Posterior cingulate gyrus (tissue), 11 donors: ENCODE data around the gene WDR53.
"Not testable (repeated sequence)": the region's sequence is repeated elsewhere in the genome, so short reads cannot be mapped to it uniquely, and the experiment has no call there.

Source experiments
- DNase-seq, 10 donors: peaks; one replicate each; pipeline versions ENCODE4 v3.0.0 to v3.0.0-alpha.2; 2020 to 2021; ENCODE audit warnings: mixed read lengths in 3 of 10
- intact Hi-C: fragments of 100-400 bp; cut with DNase I; formaldehyde crosslinking; loops from one replicate; pipeline ENCODE4 v1.15.1; 2023

Gene WDR53

GRCh38 chr3:196521291-196521690 is 47.1 kb downstream of the WDR53 start:
- DNase-seq, intact Hi-C loops: not testable (repeated sequence)

GRCh38 chr3:196519718-196520082 is 48.7 kb downstream of the WDR53 start:
- DNase-seq: no peak
- intact Hi-C loops: no loop called here

- DNase-seq: peak in 3 of 10 donors; percentile 13 to 54 (median 27)
- intact Hi-C loops: no loop called here
Observed at GRCh38 chr3:196518966-196519717, 49.2 kb downstream of the WDR53 start.

- intact Hi-C loops: no loop called here
- no peak for DNase-seq
Observed at GRCh38 chr3:196517919-196518318, 50.4 kb downstream of the WDR53 start.

GRCh38 chr3:196517162-196517800 is 51.1 kb downstream of the WDR53 start:
- DNase-seq: no peak
- intact Hi-C loops: no loop called here

GRCh38 chr3:196514913-196515621 is 53.3 kb downstream of the WDR53 start, which contains the start of gene SMCO1:
SMCO1 (minus strand) TSS chr3:196515346; CDS start chr3:196515209, 137 bp downstream.
- intact Hi-C loops: no loop called here
- DNase-seq: no peak

GRCh38 chr3:196514350-196514716 is 54.0 kb downstream of the WDR53 start:
- no peak for DNase-seq
- intact Hi-C loops: no loop called here

- intact Hi-C loops: no loop called here
- DNase-seq: no peak
Observed at GRCh38 chr3:196513697-196514349, 54.5 kb downstream of the WDR53 start.

- DNase-seq, intact Hi-C loops: not testable (repeated sequence)
Observed at GRCh38 chr3:196511646-196512425, 56.5 kb downstream of the WDR53 start.

GRCh38 chr3:196511108-196511507 is 57.2 kb downstream of the WDR53 start:
- intact Hi-C loops, DNase-seq: not testable (repeated sequence)

GRCh38 chr3:196506687-196507086 is 61.7 kb downstream of the WDR53 start:
- intact Hi-C loops: loop anchor here (10.0 kb wide), 1 partner anchor 252 kb away; no protein-coding TSS in a partner anchor
- no peak for DNase-seq

GRCh38 chr3:196504556-196504955 is 63.8 kb downstream of the WDR53 start:
- intact Hi-C loops: loop anchor here (5.0 to 10.0 kb wide), 3 partner anchors 63 to 250 kb away; partner anchors contain the start of genes DYNLT2B, FBXO45 and WDR53
- no peak for DNase-seq
